Hindlimb muscle (tissue), 1 donor: Measurements from ENCODE around the gene UNC80. TPM values are rescaled to one million over a fixed set of nuclear protein-coding genes. Genes with fewer than 3 reads are reported as not detected.
"Not testable (repeated sequence)": the region's sequence is repeated elsewhere in the genome, so short reads cannot be mapped to it uniquely, and the experiment has no call there.

ENCODE experiments used
- DNase-seq: peaks from one replicate; pipeline ENCODE4 v3.0.0-alpha.2; 2013
- polyA plus RNA-seq: library from polyadenylated mRNA; unstranded; fragments of 120-200 nt; gene quantifications from one replicate; pipeline ENCODE4 v1.2.1, GENCODE V29; 2013; ENCODE audit not compliant: insufficient read length

UNC80 gene, protein sequence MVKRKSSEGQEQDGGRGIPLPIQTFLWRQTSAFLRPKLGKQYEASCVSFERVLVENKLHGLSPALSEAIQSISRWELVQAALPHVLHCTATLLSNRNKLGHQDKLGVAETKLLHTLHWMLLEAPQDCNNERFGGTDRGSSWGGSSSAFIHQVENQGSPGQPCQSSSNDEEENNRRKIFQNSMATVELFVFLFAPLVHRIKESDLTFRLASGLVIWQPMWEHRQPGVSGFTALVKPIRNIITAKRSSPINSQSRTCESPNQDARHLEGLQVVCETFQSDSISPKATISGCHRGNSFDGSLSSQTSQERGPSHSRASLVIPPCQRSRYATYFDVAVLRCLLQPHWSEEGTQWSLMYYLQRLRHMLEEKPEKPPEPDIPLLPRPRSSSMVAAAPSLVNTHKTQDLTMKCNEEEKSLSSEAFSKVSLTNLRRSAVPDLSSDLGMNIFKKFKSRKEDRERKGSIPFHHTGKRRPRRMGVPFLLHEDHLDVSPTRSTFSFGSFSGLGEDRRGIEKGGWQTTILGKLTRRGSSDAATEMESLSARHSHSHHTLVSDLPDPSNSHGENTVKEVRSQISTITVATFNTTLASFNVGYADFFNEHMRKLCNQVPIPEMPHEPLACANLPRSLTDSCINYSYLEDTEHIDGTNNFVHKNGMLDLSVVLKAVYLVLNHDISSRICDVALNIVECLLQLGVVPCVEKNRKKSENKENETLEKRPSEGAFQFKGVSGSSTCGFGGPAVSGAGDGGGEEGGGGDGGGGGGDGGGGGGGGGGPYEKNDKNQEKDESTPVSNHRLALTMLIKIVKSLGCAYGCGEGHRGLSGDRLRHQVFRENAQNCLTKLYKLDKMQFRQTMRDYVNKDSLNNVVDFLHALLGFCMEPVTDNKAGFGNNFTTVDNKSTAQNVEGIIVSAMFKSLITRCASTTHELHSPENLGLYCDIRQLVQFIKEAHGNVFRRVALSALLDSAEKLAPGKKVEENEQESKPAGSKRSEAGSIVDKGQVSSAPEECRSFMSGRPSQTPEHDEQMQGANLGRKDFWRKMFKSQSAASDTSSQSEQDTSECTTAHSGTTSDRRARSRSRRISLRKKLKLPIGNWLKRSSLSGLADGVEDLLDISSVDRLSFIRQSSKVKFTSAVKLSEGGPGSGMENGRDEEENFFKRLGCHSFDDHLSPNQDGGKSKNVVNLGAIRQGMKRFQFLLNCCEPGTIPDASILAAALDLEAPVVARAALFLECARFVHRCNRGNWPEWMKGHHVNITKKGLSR (N-terminal part only)
- 2.8 TPM for polyA plus RNA-seq

DNA sequence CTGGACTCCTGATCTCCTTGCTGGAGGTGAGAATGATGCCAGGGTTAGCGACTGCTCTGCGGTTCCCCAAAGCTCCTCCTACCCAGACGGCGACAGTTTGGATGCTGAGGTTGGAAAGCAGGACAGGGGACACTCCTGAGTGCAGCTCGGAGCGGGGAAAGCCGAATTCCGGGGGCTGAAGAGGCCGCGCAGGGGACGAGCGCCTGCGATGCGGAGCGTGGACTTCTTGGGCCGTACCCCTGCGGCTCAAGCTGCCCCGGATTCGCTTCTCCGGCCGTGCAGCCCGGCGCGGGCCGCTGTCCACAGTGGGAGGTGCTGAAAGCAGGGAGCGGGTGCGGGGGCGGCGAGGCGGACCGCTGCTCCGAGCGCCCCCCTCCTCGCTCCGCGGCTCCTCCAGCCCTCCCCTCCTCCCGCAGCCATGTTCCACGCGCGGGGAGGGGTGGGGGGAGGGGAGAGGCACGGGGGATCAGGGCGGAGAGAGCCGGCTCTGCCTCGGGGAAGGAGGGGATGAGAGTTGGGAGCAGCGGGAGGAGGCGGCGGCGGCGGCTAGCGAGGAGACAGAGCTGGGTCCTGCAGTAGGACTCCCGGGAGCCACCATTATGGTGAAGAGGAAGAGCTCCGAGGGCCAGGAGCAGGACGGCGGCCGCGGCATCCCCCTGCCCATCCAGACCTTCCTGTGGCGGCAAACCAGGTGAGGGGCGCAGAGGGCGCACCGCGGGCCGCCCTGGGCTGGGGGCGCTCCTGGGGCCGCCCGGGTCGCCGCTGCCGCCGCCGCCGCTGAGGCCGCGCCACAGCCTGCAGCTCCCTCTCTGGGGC, at the start of gene UNC80:
UNC80 (plus strand) TSS at position 359 of the 816 bp plus-strand sequence; CDS start at position 600, 241 bp downstream.
- DNase-seq: peak; percentile 78

DNA sequence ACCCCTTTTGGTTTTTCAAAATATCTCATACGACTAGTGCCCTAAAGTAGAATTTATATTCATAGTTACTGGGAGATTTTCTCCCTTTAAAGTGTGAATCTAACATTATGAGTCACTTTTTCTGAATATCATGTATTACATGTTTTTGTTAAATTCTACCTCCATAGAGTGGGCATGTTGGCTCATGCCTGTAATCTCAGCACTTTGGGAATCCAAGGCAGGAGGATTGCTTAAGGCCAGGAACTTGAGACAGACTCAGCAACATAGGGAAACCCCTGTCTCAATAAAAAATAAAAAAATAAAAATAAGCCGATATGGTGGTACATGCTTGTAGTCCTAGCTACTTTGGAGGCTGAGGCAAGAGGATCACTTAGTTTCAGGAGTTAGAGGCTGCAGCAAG, 45.3 kb upstream of the UNC80 start:
- no peak for DNase-seq

DNA sequence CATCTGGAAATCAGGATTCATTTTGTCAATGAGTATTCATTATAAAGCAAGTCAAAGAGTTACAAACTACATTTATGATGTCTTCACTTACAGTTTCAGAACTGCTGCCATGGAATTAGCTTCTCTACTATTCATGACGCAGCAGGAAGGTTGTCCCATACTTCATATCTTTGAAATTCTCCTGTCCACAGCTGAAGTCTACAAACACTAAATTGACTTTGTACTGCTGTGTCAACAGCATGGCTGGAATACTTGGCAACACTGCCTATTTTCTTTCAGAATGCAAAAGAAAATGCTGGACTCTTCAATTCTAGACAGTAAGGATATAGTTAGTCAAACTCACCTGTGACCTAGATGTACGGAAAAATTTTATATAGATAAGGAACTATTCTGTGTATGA, 44.6 kb upstream of the UNC80 start:
- DNase-seq: no peak

DNA sequence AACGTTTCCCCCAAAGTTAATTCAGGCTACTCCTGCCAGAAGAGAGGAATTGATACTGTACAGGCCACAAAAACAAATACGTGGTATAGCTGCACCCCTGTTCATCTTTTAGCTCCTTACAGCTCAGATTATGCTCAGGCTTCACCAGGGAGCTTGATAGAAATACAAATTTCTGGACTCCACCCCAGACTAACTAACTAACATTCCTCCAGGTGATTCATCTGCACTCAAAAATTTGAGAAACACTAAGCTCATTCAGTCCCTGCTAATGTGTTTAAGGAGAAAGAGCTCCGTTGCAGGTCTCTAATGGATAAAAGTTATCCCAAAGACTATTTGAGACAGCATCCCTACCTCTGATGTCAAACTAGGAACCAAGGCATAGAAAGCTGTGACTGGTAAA, 36.8 kb upstream of the UNC80 start:
- DNase-seq: no peak

DNA sequence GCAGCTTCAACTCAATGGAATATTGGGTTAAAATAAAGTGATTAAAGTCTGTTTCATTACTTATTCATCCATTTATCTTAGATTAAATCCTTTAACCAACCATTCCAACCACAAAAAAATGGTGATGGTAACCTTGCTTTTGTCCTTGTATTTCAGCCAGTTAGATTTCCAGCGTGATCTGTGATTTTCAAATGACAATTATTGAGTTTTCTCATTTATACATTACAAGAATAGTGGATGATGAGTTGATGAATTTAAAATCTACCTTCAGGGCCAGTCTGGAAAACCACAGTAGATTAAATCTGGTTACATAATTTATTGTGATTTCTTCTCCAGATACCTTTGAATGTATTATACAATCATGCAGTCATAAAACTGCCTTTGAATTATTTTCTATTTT, 29.7 kb upstream of the UNC80 start:
- no peak for DNase-seq

DNA sequence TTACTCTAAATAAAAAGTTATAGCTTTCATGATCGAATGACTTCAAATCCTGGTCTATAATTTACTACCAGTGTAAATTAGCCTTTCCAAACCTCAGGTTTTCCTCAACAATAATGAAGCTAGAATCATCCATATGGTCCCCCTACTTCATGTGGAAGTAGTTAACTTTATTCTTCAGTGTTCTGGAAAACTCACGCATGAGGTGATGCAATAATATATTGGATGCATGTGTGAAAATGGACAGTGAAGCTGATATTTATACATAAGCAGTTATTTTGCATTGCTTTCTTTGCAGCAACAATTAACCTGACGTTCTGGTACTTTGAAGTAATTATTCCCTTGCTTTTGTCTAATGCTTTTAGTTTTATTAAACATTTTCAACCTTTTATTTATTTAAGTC, 18.6 kb upstream of the UNC80 start:
- no peak for DNase-seq

DNA sequence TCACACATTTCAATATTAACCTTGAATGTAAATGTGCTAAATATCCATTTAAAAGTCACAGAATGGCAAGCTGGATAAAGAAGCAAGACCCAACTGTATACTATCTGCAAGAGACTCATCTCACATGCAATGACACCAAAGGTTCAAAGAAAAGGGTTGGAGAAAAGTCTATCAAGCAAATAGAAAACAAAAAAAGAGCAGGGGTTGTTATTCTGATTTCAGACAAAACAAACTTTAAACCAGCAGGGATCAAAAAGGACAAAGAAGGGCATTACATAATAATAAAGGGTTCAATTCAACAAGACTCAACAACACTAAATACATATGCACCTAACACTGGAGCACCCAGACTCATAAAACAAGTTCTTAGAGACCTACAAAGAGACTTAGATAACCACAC, 14.5 kb upstream of the UNC80 start:
- DNase-seq: no peak

DNA sequence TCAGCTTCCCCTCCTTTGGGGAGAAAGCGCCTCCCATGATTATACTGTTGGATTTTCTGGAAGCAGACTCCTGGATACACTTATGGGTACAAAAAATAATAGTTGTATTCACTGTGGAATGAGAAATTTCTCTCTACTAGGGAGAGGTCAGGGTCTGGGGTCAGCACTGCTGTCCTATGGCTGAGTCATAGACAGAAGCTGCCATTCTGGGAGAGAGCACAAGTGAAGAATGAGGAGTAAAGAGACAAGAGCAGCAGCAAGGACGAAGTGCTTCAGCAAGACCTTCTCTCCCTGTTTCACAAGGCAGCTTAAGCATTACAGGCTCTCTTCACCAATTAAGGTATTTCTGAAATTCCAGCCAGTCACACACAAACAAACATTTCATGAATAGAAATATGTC, 10.1 kb upstream of the UNC80 start:
- DNase-seq: no peak

DNA sequence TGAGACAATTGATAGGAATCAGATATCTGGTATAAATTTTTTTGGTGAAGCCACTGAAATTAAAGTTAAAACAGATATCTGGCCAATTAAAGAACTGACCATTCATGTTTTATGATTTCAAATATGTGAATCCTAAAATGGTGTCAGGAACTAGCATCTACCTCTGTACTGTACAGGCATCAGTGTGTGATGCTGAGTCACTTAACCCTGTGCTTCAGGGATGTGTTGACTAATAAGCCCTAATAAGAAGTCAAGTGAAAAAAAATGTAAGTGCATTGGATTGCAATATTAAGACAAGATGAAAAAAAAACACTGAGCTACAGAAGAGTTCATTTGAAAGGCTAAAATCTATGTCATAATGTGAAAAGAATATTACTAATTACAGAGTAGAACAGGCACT, 9.1 kb upstream of the UNC80 start:
- no peak for DNase-seq

DNA sequence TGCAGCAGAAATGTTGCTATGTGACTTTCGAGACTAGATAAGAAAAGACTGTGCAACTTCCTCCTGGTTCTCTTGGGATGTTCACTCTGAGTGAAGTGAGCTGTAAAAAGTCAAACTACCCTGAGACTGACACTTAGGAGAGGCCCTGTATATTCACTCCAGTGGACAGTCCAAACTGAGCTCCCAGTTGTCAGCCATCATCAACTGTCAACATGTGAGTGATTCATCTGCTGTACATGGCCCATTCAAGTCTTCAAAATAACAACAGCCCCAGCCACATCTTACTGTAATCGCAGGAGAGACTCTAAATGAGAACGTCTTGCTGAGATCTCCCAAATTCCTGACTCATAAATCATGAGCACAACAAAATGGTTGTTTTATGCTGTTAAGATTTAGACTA, 8.5 kb upstream of the UNC80 start:
- no peak for DNase-seq

DNA sequence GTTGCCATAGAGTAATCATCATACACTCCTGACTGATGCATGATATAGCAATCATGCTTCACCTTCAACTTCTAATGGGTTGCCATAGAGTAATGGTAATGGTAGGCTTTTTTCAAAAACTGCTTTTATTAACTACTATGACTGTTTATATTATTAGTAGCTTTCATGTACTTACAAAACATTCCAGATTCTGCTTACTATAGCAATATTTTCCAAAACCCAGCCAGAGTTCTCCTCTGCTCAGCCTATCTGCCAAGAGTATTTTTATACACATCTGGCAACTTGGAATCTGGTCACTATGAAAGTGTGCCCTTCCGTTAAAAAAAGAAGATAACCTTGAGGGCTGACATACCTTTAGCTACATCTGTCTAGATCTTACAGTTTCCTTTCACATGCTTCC, 5.0 kb upstream of the UNC80 start:
- DNase-seq: no peak

DNA sequence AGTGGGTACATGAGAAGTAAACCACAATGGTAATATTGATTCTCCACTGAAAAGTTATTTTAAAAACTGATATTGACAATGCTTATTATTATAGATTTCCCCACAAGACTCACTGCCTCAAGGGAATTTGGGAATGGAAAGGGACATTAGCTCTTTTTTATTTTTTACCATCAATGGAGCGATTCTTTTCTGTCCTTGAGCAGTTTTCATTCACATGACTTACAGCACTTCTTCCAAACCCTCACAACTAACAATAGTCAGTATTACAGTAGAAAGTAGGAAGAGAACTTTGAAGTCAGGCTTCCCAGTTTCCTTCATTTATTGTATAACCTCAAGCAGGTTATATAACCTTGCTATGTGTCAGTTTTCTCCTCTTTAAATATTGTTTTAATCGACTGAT, 4.3 kb upstream of the UNC80 start:
- DNase-seq: no peak

DNA sequence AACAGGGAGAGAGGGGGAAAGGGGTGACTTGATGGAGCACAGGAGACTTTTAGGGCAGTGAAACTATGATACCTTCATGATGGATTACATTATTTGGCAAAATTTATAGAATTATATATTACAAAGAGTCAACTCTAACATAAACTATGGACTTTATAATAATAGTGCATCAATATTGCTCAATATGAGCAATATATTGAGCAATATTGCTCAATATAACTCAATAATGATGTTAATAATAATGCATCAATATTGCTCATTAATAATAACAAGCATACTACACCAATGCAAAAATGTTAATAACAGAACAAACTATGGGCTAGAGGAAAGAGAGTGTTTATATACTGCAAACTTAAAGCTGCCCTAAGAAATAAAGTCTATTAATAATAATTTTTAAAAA, 3.1 kb upstream of the UNC80 start:
- no peak for DNase-seq

DNA sequence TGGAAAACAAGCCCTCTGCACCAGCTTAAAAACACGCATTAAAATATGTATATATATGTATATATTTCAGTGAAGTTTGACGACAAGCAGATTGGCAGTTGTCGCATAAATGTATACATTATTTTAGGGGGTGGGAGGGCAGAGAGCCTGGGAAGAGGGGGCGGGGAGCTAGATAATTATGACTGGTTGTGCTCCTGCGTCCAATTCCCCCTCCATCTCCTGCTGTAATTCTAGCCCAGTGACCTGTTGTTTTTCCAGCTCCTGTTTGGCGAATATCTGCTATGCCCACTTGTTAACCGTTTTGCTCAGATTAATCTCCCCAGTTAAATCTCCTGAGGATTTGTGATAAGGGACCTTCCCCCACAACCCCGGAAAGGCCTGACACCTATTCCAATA, 656 bp downstream of the UNC80 start:
- no peak for DNase-seq

DNA sequence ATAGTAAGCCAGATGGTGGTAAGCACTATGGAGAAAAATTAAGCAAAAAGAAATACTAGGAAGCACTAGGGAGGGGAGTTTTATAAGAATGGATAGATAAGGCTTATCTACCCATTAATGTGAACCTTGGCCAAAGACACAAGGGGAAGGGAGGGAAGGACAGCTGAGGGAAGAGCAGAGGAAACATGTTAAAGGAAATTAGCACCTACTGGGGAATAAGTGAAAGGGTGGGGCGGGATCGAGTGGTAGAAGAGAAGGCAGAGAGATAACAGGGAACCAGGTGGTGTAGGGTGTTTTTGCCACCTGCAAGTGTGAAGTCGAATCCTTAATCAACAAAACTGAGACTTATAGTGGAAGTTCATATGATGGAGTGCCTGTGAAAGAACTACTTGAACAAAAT, 1.7 kb downstream of the UNC80 start:
- DNase-seq: no peak

DNA sequence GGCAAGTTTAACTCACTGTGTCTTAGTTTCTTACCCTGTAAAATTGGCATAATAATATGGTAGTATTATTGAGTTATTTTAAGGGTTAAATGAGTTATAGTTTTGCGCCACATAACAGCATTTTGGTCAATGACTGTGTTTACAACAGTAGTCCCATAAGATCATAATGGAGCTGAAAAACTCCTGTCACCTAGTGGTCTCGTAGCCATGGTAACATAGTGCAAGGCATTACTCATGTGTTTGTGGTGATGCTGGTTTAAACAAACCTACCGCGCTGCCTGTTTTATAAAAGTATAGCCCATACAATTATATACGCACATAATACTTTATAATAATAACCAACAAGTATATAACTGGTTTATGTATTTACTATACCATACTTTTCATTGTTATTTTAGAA, 15.8 kb downstream of the UNC80 start:
- no peak for DNase-seq

DNA sequence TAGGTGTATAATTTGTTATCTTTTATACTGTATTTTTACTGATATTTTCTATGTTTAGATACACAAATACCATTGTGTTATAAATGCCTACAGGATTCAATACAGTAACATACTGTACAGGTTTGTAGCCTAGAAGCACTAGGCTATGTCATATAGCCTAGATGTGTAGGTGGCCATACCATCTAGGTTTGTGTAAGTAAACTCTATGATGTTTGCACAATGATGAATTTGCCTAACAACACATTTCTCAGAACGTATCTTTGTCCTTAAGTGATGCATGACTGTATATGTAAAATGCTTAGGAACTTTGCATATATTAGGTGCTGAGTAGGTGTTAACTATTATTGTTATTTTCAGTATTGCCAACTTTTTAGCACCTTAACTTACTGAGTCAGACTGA, 17.3 kb downstream of the UNC80 start:
- no peak for DNase-seq

DNA sequence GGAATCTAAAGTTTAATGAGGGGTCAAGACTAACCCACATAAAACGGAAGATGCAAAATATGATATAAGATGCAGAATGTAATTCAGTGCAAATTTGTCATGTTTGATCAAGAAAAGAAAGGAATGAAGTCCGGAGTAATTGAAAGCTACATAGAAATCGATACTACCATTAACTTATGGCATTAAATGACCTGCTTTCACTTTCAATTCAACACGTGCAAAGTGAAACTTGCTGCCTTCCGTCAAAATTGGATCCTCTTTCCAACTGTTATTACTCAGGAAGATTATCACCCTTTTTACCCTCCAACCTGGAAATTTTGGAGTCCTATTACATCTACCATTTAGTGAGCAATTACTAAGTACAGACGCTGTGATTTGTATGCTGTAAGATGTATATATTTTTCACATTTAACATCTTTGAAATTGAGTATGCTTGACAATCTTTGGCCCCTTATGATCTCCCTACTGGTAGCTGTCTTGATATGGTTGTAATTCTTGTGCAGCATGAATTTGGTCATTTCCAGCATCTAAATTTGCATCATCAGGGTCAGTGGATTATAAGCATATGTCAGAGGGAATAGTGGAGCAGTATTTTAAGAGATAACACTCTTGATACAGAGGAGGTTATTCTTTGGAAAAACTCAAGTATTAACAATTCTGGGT, 18.6 kb downstream of the UNC80 start:
- DNase-seq: no peak

DNA sequence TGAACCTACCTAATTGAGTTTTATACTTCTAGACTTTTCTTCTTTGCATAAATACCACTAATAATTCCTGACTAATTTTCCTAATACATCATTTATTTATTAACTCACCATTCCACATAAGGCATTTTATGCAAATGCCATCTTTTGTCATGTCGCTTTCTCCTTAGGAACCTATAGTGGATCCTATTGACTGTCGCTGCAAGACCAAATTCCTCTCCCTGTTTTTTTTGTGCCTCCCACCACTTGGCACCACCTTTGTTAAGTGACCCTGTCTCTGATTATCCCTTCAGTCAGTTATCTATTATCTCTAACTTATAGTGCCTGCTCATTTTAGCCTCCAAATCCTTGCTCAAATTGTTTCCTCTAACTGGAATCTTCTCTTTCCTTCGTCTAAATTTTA, 19.5 kb downstream of the UNC80 start:
- DNase-seq: no peak

DNA sequence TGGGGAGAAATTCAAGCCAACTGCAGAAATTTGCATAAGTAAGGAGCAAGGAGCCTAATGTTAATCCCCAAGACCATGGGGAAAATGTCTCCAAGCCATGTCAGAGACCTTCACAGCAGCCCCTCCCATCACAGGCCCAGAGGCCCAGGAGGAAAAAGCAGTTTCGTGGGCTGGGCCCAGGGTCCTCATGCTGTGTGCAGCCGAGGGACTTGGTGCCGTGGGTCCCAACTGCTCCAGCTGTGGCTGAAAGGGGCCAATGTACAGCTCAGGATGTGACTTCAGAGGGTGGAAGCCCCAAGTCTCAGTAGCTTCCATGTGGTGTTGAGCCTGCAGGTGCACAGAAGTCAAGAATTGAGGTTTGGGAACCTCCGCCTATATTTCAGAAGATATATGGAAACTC, 23.8 kb downstream of the UNC80 start:
- not testable (repeated sequence) for DNase-seq

DNA sequence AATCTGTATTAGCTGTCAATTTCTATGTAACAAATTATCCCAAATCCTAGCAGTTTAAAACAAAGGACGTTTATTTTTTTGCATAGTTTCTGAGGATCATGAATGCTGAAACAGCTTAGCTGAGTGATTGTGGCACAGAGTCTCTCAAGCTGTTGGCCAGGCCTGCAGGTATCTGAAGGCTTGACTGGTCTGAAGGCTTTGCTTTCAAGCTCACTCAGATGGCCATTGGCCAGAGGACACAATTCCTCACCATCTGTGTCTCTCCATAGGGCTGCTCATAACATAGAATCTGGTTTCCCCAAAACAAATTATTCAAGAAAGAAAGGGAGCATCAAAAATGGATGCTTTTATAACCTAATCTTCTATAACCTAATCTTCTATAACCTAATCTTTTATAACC, 33.7 kb downstream of the UNC80 start:
- no peak for DNase-seq

DNA sequence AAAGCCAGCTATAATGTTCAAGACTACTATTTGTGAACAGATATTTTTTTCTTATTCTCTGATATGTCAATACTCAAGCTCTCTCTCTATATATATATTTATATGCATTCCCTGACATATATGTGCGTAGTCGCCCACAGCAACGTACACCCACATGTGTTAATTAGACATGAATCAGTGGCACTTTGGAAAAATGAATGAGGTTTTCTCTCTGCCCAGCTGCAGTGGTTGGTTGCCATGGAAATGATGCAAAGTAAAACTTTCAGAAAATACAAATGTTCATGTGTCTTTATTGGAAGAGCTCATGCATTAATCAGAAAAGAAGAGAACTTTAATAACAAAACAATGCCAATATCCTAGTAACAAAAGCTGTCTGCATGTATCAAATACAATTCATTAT, 34.7 kb downstream of the UNC80 start:
- DNase-seq: no peak
